Measurements from ENCODE around the gene PRDM13. TPM values are rescaled to one million over a fixed set of nuclear protein-coding genes. Genes with fewer than 3 reads are reported as not detected.

The PRDM13 gene
- total and polyA plus RNA-seq, 2 of the 8 experiments (the other 6 are each of a cell fraction or from before 2014, with no cell fraction given): 0.05 to 0.09 TPM

DNA sequence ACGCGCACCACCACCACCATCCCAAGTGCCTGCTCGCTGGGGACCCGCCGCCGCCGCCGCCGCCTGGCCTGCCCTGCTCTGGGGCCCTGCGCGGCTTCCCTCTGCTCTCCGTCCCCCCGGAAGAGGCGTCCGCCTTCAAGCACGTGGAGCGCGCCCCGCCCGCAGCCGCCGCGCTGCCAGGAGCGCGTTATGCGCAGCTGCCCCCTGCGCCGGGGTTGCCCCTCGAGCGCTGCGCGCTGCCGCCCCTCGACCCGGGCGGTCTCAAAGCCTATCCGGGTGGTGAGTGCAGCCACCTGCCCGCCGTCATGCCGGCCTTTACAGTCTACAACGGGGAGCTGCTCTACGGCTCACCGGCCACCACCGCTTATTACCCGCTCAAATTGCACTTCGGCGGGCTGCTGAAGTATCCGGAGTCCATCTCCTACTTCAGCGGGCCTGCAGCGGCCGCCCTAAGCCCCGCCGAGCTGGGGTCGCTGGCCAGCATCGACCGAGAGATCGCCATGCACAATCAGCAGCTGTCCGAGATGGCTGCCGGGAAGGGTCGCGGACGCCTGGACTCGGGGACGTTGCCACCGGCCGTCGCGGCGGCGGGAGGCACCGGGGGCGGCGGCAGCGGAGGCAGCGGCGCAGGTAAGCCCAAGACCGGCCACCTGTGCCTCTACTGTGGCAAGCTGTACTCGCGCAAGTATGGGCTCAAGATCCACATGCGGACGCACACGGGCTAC is 7.2 kb downstream of the PRDM13 start:
- H3K4ac ChIP-seq (replicated peaks; ENCODE audit: insufficient read length, low read depth, low read length): no peak overlapping the region
- no peaks in the 10 kb centered on the region for H3K36me3 ChIP-seq (ENCODE audit: control insufficient read depth in 2 of 4, insufficient read depth in 4 of 4, low read length in 3 of 4)
- ChIA-PET POLR2A (ENCODE audit: partially characterized antibody) (interaction anchor here (0.6 to 2.3 kb wide), 5 partner anchors 9 to 46 kb away, joined by 3 to 10 read pairs (median 3); partner anchors contain the start of gene CCNC), CTCF (ENCODE audit: partially characterized antibody) (interaction anchor here (0.7 to 2.1 kb wide), 10 partner anchors 8 to 158 kb away, joined by 3 to 12 read pairs (median 4); no protein-coding TSS in a partner anchor)
- no peak overlapping the region for H2AK5ac ChIP-seq (ENCODE audit: low read depth, low read length)
- peaks cover 14% of the 10 kb centered on the region; the same call in 1 of the 2 replicates for H3K23me2 ChIP-seq (ENCODE audit: low read depth, low read length)
- DNase-seq (ENCODE audit: low read depth in 1 of 2, low spot score in 2 of 2) (peak in 1 of 2 experiments; percentile 83), FAIRE-seq (no peak)
- no peak overlapping the region for H4K5ac ChIP-seq (ENCODE audit: insufficient read length, low read depth, low read length)
- 0 out of 2 replicates have a peak overlapping the region, but pooled peaks have one; percentile 34 for H2AFZ ChIP-seq (ENCODE audit: low read length)
- H3K4me2 ChIP-seq (ENCODE audit: insufficient read depth in 1 of 2, low read depth in 2 of 2, low read length in 2 of 2): peak overlapping the region; percentile 79 to 91
- no peak overlapping the region for H3K9ac ChIP-seq (replicated peaks in 1 of 4; ENCODE audit: extremely low read depth in 1 of 4, low read depth in 3 of 4, low read length in 3 of 4)
- H3K27ac ChIP-seq (ENCODE audit: low read depth, low read length): no peak overlapping the region
- H3K18ac ChIP-seq (ENCODE audit: extremely low read depth, low read length): no peak overlapping the region
- H3K4me1 ChIP-seq (replicated peaks in 1 of 4; ENCODE audit: control insufficient read depth in 3 of 4, insufficient read depth in 4 of 4, low read length in 3 of 4): peaks cover 0 to 23% (median 13%) of the 10 kb centered on the region in 4 experiments; a peak in 5 of 7 replicates
- H3K9me3 ChIP-seq (ENCODE audit: insufficient read depth in 2 of 2, low read depth in 1 of 2, low read length in 1 of 2): no peaks in the 10 kb centered on the region
- no peak overlapping the region for H3K23ac ChIP-seq (ENCODE audit: insufficient read length)
- no peak overlapping the region for H4K91ac ChIP-seq (replicated peaks; ENCODE audit: insufficient read length, low read length)
- 5% methylated on average over 73 of the region's 82 CpGs; no CpG with 5 or more reads in 1 of the 2 experiments for WGBS, 2 experiments (ENCODE audit: extremely low coverage in 1 of 2, insufficient coverage in 1 of 2, insufficient read length in 1 of 2, insufficient replicate concordance in 2 of 2, low coverage in 1 of 2, low lambda C conversion rate in 2 of 2, missing lambda C conversion rate in 1 of 2)
- peak overlapping the region; percentile 36; the same call in 1 of the 2 replicates for H4K8ac ChIP-seq (ENCODE audit: extremely low read depth, insufficient read depth, low read length)
- no peaks in the 10 kb centered on the region for H3K79me1 ChIP-seq (ENCODE audit: low read depth, low read length)
- peaks cover 75 to 100% (median 88%) of the 10 kb centered on the region in 4 experiments for H3K27me3 ChIP-seq (replicated peaks in 1 of 4; ENCODE audit: control insufficient read depth in 3 of 4, extremely low read depth in 1 of 4, insufficient read depth in 3 of 4, low read length in 3 of 4)
- no peaks in the 10 kb centered on the region for H3K79me2 ChIP-seq (ENCODE audit: control insufficient read depth in 1 of 2, insufficient read depth in 2 of 2, low read length in 2 of 2)
- peaks cover 2 to 11% of the 10 kb centered on the region in 2 experiments for H4K20me1 ChIP-seq (replicated peaks in 1 of 2; ENCODE audit: control insufficient read depth in 1 of 2, insufficient read depth in 2 of 2, low read length in 2 of 2)
- H2BK5ac ChIP-seq (ENCODE audit: low read depth, low read length): no peak overlapping the region
- no peak overlapping the region for H3K56ac ChIP-seq (replicated peaks; ENCODE audit: insufficient read length, low read depth, low read length)
- no peak overlapping the region for H2BK12ac ChIP-seq (ENCODE audit: low read depth, low read length)
- H2BK15ac ChIP-seq (ENCODE audit: low read length): no peak overlapping the region
- H2BK20ac ChIP-seq (ENCODE audit: low read length): no peak overlapping the region
- H3K14ac ChIP-seq (ENCODE audit: insufficient read length): no peak overlapping the region
- H3K4me3 ChIP-seq (ENCODE audit: extremely low read depth in 1 of 4, insufficient read depth in 2 of 4, low read depth in 3 of 4, low read length in 4 of 4): peak overlapping the region; percentile 29 to 59 (median 39)
- no peak overlapping the region for H2BK120ac ChIP-seq (replicated peaks; ENCODE audit: low read depth, low read length)
- TF ChIP-seq, protein P1, sequence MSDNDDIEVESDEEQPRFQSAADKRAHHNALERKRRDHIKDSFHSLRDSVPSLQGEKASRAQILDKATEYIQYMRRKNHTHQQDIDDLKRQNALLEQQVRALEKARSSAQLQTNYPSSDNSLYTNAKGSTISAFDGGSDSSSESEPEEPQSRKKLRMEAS (IDR thresholded peaks at IDR 0.05): peak; percentile 80
- TF ChIP-seq RNF2 (IDR thresholded peaks at IDR 0.05; ENCODE audit: borderline replicate concordance, low read depth, low read length, missing control alignments, poor library complexity, severe bottlenecking) (no peak), SRF (IDR thresholded peaks at IDR 0.05; ENCODE audit: low read depth, low read length) (no peak), KDM5A (IDR thresholded peaks at IDR 0.05; ENCODE audit: low read length) (no peak), FOSL1 (IDR thresholded peaks at IDR 0.05; ENCODE audit: insufficient read depth, low read depth, low read length) (no peak), TBP (IDR thresholded peaks at IDR 0.05; ENCODE audit: low read depth, low read length) (no peak), RAD21 (IDR thresholded peaks at IDR 0.05 in 1 of 2, conservative IDR thresholded peaks at IDR 0.05 in 1 of 2; ENCODE audit: low read depth in 2 of 2, low read length in 2 of 2) (no peak), EP300 (IDR thresholded peaks at IDR 0.05; ENCODE audit: borderline replicate concordance in 1 of 2, low read depth in 2 of 2, low read length in 2 of 2) (no peak)
- TF ChIP-seq, protein P2, sequence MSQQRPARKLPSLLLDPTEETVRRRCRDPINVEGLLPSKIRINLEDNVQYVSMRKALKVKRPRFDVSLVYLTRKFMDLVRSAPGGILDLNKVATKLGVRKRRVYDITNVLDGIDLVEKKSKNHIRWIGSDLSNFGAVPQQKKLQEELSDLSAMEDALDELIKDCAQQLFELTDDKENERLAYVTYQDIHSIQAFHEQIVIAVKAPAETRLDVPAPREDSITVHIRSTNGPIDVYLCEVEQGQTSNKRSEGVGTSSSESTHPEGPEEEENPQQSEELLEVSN (IDR thresholded peaks at IDR 0.05): peak; percentile 52
